Measurements from ENCODE around the gene PRR16.
A peak's percentile ranks its signal among the peaks of the same experiment; 100 is the strongest.
"Not testable (repeated sequence)": the region's sequence is repeated elsewhere in the genome, so short reads cannot be mapped to it uniquely, and the experiment has no call there.

PRR16 gene

DNA sequence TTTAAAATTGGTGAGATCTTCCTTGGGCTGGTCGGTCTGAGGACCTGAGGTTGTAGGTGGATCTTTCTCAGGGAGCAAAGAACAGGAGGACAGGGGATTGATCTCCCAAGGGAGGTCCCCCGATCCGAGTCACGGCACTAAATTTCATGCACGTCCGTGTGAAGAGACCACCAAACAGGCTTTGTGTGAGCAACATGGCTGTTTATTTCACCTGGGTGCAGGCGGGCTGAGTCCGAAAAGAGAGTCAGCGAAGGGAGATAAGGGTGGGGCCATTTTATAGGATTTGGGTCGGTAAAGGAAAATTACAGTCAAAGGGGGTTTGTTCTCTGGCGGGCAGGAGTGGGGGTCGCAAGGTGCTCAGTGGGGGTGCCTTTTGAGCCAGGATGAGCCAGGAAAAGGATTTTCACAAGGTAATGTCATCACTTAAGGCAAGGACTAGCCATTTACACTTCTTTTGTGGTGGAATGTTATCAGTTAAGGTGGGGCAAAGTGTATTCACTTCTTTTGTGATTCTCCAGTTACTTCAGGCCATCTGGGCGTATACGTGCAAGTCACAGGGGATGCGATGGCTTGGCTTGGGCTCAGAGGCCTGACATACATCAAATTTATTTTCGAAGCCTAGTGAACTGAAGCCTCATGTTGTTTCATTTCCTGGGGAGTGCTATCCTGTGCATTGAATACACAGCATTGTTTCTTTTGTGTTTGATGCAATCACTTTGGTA, 238.9 kb downstream of the PRR16 start:
- H3K27me3 ChIP-seq (ENCODE audit: insufficient read depth, low read length) = peaks cover 22% of the 10 kb centered on the region
- H3K4me3 ChIP-seq (ENCODE audit: low read length) = peak overlapping the region; percentile 61
- H3K36me3 ChIP-seq (ENCODE audit: insufficient read depth, low read depth, low read length); H3K27ac ChIP-seq (ENCODE audit: low read length); H3K9me3 ChIP-seq (ENCODE audit: insufficient read depth, low read depth, low read length): not testable (repeated sequence)
- peak overlapping the region; percentile 93 for H3K9ac ChIP-seq (ENCODE audit: low read depth, low read length)
- peaks cover 40% of the 10 kb centered on the region for H3K4me1 ChIP-seq (ENCODE audit: insufficient read depth, low read length)

DNA sequence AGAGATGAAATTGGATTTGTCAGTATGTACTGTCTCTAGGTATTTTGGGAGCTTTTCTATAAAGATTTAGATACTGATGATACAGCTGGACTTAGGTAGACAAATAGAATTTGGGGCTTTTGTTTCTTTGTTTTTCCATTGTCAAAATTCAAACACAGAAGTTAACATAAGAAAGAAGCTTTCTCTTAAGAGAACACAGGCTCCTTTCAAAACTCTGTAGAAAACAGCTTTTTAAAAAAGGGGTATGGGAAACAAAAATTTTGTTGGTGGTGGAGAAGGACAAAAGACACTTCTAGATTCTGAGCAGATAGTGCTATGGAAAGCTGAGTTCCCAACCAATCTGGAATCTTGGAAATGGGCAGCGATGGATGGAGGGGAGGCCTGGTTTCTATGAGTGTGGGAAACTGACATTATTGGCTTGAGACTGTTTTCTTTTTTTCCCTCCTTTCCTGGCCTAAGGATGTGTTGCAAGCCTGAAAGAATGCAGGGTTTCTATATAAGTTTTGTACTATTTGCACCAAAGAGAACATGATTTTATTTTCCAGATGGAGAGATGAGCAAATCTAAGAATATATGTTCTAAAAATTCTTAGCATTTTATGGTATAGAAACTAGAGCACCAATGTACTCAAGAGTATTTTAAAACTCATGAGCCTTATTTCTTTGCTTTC, 240.0 kb downstream of the PRR16 start:
- H3K36me3 ChIP-seq (ENCODE audit: insufficient read depth, low read depth, low read length) = peaks cover 7% of the 10 kb centered on the region; the same call in 1 of the 2 replicates
- H3K27me3 ChIP-seq (ENCODE audit: insufficient read depth, low read length) = peaks cover 30% of the 10 kb centered on the region
- H3K4me3 ChIP-seq (ENCODE audit: low read length) = peak overlapping the region; percentile 61
- H3K9me3 ChIP-seq (ENCODE audit: insufficient read depth, low read depth, low read length) = no peaks in the 10 kb centered on the region
- peak overlapping the region; percentile 62 for H3K9ac ChIP-seq (ENCODE audit: low read depth, low read length)
- H3K27ac ChIP-seq (ENCODE audit: low read length) = peak overlapping the region; percentile 40
- H3K4me1 ChIP-seq (ENCODE audit: insufficient read depth, low read length) = peaks cover 46% of the 10 kb centered on the region

DNA sequence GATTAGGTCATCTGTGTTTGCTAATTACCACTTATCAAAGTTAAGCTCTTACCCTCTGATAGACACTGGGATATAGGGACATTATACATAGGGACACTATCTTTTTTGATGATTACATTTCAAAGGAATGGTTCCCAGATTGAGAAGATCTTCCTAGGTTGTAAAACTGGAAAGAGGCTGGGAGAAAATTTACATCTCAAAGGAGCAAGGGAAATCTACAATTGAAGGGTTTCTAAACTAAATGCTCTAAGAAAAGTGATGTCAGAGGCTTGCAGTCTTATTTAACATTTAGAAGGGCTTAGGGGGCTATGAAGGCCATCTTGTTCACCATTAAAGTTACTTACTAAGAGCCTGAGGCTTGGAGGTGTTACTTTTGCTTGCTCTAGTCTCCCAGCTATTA, 242.8 kb downstream of the PRR16 start:
- H3K27me3 ChIP-seq (ENCODE audit: insufficient read depth, low read length) = peaks cover 30% of the 10 kb centered on the region
- H3K27ac ChIP-seq (ENCODE audit: low read length) = no peak overlapping the region
- H3K9me3 ChIP-seq (ENCODE audit: insufficient read depth, low read depth, low read length) = 0 out of 2 replicates have a peak, but pooled peaks cover 2% of the 10 kb centered on the region
- peak overlapping the region; percentile 44; the same call in 1 of the 2 replicates for H3K4me3 ChIP-seq (ENCODE audit: low read length)
- H3K36me3 ChIP-seq (ENCODE audit: insufficient read depth, low read depth, low read length) = no peaks in the 10 kb centered on the region
- H3K4me1 ChIP-seq (ENCODE audit: insufficient read depth, low read length) = peaks cover 46% of the 10 kb centered on the region
- no peak overlapping the region for H3K9ac ChIP-seq (ENCODE audit: low read depth, low read length)

GRCh38 chr5:120717381-120717780, 253.3 kb downstream of the PRR16 start:
- H3K9ac ChIP-seq (ENCODE audit: low read depth, low read length) = no peak overlapping the region
- H3K4me3 ChIP-seq (ENCODE audit: low read length) = no peak overlapping the region
- H3K27me3 ChIP-seq (ENCODE audit: insufficient read depth, low read length) = no peaks in the 10 kb centered on the region
- no peaks in the 10 kb centered on the region for H3K9me3 ChIP-seq (ENCODE audit: insufficient read depth, low read depth, low read length)
- H3K4me1 ChIP-seq (ENCODE audit: insufficient read depth, low read length) = no peaks in the 10 kb centered on the region
- no peak overlapping the region for H3K27ac ChIP-seq (ENCODE audit: low read length)
- no peaks in the 10 kb centered on the region for H3K36me3 ChIP-seq (ENCODE audit: insufficient read depth, low read depth, low read length)

DNA sequence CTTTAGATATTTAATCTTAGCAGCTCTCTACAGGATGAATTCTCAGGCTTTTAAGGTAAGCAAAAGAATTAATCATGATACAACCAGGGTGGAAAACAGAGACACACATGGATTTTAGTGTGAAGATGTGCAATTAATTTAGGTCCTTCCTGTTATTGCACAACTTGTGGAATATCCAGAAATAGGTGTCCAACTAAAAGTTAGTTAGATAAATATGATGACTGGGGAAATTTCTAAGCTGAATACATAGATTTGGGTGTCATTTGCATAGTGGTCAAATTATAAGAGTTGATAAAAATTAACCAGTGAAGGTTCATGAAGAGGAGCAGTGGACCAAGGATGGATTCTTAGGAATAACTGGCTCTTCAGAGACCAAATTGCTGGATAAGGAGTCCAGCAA, 266.1 kb downstream of the PRR16 start:
- Histone ChIP-seq H3K36me3 (ENCODE audit: insufficient read depth, low read depth, low read length) (no peaks in the 10 kb centered on the region), H3K27me3 (ENCODE audit: insufficient read depth, low read length) (no peaks in the 10 kb centered on the region), H3K4me3 (ENCODE audit: low read length) (no peak overlapping the region), H3K4me1 (ENCODE audit: insufficient read depth, low read length) (peaks cover 14% of the 10 kb centered on the region; the same call in 1 of the 2 replicates), H3K9ac (ENCODE audit: low read depth, low read length) (no peak overlapping the region), H3K27ac (ENCODE audit: low read length) (no peak overlapping the region), H3K9me3 (ENCODE audit: insufficient read depth, low read depth, low read length) (no peaks in the 10 kb centered on the region)

DNA sequence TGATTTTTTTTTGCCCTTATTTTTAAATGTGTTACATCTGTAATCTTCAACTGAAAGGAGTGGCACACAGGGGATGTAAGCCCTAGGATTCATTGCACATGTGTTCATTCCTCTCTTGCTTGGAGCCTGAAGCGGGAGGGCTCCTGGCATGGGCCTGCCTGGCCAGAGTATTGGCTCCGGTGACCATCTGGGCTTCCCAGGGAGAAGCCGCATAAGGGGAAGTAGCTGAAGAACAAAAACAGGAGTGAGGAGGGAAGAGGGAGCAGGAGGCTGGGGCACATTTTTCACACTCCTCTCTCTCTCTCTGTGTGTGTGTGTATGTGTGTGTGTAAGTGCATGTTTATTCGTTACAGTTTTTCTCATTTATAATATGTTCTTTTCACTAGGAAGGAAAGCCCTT, 269.9 kb downstream of the PRR16 start:
- no peaks in the 10 kb centered on the region for H3K27me3 ChIP-seq (ENCODE audit: insufficient read depth, low read length)
- H3K27ac ChIP-seq (ENCODE audit: low read length) = no peak overlapping the region
- no peaks in the 10 kb centered on the region for H3K36me3 ChIP-seq (ENCODE audit: insufficient read depth, low read depth, low read length)
- no peak overlapping the region for H3K4me3 ChIP-seq (ENCODE audit: low read length)
- no peaks in the 10 kb centered on the region for H3K9me3 ChIP-seq (ENCODE audit: insufficient read depth, low read depth, low read length)
- no peak overlapping the region for H3K9ac ChIP-seq (ENCODE audit: low read depth, low read length)
- H3K4me1 ChIP-seq (ENCODE audit: insufficient read depth, low read length) = peaks cover 14% of the 10 kb centered on the region; the same call in 1 of the 2 replicates

DNA sequence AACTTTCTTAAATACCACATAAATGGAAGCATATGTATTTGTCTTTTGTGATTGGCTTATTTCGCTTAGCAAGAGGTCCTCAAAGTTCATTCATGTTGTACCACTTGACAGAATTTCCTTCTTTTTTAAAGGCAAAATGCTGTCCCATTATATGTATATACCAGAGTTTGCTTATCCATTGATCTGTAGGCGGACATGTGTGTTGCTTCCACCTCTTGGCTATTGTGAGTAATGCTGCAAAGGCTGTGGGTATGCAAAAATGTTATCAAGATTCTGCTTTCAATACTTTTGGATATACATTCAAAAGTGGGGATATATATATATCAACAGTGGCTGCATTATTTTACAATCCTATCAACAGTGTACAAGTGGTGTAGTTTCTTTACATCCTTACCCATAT, 271.0 kb downstream of the PRR16 start:
- Histone ChIP-seq H3K4me3 (ENCODE audit: low read length) (no peak overlapping the region), H3K36me3 (ENCODE audit: insufficient read depth, low read depth, low read length) (no peaks in the 10 kb centered on the region), H3K9ac (ENCODE audit: low read depth, low read length) (no peak overlapping the region), H3K27ac (ENCODE audit: low read length) (no peak overlapping the region), H3K9me3 (ENCODE audit: insufficient read depth, low read depth, low read length) (no peaks in the 10 kb centered on the region), H3K4me1 (ENCODE audit: insufficient read depth, low read length) (peaks cover 14% of the 10 kb centered on the region; the same call in 1 of the 2 replicates), H3K27me3 (ENCODE audit: insufficient read depth, low read length) (no peaks in the 10 kb centered on the region)
